Mesenchymal stem cell (in vitro differentiated cells and primary cell): ENCODE measurements around the gene CLASRP.

Experiments used
- DNase-seq: peaks from one replicate; pipeline ENCODE4 v3.0.0-alpha.2; 2013
- H2AFZ ChIP-seq: one replicate; pipeline ENCODE4 v1.6.1; 2013; ENCODE audit warnings: low read depth, mild to moderate bottlenecking, control low read depth, inconsistent platforms, low read length, moderate library complexity
- H2AK5ac ChIP-seq: 2 replicates; pipeline ENCODE4 v1.6.1; 2013; ENCODE audit warnings: low read length, moderate library complexity, mild to moderate bottlenecking, inconsistent platforms; ENCODE audit not compliant: severe bottlenecking
- H2BK120ac ChIP-seq: one replicate; pipeline ENCODE4 v1.6.1; 2013; ENCODE audit warnings: low read depth, mild to moderate bottlenecking, inconsistent platforms, low read length, moderate library complexity
- H2BK12ac ChIP-seq, 2 experiments: one replicate each; pipeline ENCODE4 v1.6.1; 2013; ENCODE audit warnings: inconsistent platforms in 2 of 2, low read length in 2 of 2, mild to moderate bottlenecking in 2 of 2, moderate library complexity in 2 of 2, control low read depth in 1 of 2
- H2BK15ac ChIP-seq: one replicate; pipeline ENCODE4 v1.6.1; 2013; ENCODE audit warnings: mild to moderate bottlenecking, low read depth, inconsistent platforms; ENCODE audit not compliant: poor library complexity, severe bottlenecking
- H2BK5ac ChIP-seq: 2 replicates; pipeline ENCODE4 v1.6.1; 2013; ENCODE audit warnings: low read depth, mild to moderate bottlenecking, low read length, control low read depth, inconsistent platforms; ENCODE audit not compliant: poor library complexity, severe bottlenecking
- H3K14ac ChIP-seq, 2 experiments: one replicate each; pipeline ENCODE4 v1.6.1; 2013; ENCODE audit warnings: inconsistent platforms in 2 of 2, low read length in 2 of 2, control low read depth in 1 of 2, mild to moderate bottlenecking in 1 of 2, moderate library complexity in 1 of 2
- H3K18ac ChIP-seq, 2 experiments: one replicate each; pipeline ENCODE4 v1.6.1; 2013; ENCODE audit warnings: inconsistent platforms in 2 of 2, low read length in 2 of 2, control low read depth in 1 of 2, low read depth in 1 of 2, mild to moderate bottlenecking in 1 of 2
- H3K23ac ChIP-seq, 2 experiments: one replicate each; pipeline ENCODE4 v1.6.1; 2013; ENCODE audit warnings: inconsistent platforms in 2 of 2, low read length in 2 of 2, mild to moderate bottlenecking in 2 of 2, moderate library complexity in 2 of 2, control low read depth in 1 of 2
- H3K27ac ChIP-seq: 2 replicates; pipeline ENCODE4 v1.5.1; 2013; ENCODE audit warnings: mild to moderate bottlenecking, moderate library complexity, low read length, control low read depth, inconsistent platforms; ENCODE audit not compliant: poor library complexity, severe bottlenecking
- H3K27me3 ChIP-seq, 2 experiments: 2 replicates each; pipeline versions ENCODE4 v1.6.1 to v1.7.0; 2013; ENCODE audit warnings: low read length in 2 of 2, mild to moderate bottlenecking in 2 of 2, moderate library complexity in 2 of 2, control low read depth in 1 of 2, inconsistent platforms in 1 of 2; ENCODE audit not compliant: control insufficient read depth in 1 of 2, insufficient read depth in 1 of 2
- H3K36me3 ChIP-seq, 2 experiments: 2 replicates each; pipeline versions ENCODE4 v1.6.1 to v1.7.0; 2013; ENCODE audit warnings: low read length in 2 of 2, control low read depth in 1 of 2, inconsistent platforms in 1 of 2, low read depth in 1 of 2, mild to moderate bottlenecking in 1 of 2; ENCODE audit not compliant: insufficient read depth in 2 of 2, control insufficient read depth in 1 of 2
- H3K4ac ChIP-seq, 2 experiments: one replicate each; pipeline ENCODE4 v1.6.1; 2013; ENCODE audit warnings: inconsistent platforms in 2 of 2, low read length in 2 of 2, mild to moderate bottlenecking in 2 of 2, moderate library complexity in 2 of 2, control low read depth in 1 of 2, low read depth in 1 of 2
- H3K4me1 ChIP-seq: 2 replicates; pipeline ENCODE4 v1.6.1; 2013; ENCODE audit warnings: low read depth, low read length, control low read depth; ENCODE audit not compliant: control insufficient read depth, insufficient read depth
- H3K4me2 ChIP-seq: 2 replicates; pipeline ENCODE4 v1.6.1; 2013; ENCODE audit warnings: low read length, mild to moderate bottlenecking, inconsistent platforms; ENCODE audit not compliant: poor library complexity, severe bottlenecking
- H3K4me3 ChIP-seq, 2 experiments: 2 replicates each; pipeline versions ENCODE4 v1.5.1 to v1.7.0; 2013; ENCODE audit warnings: low read length in 2 of 2, mild to moderate bottlenecking in 2 of 2, control low read depth in 1 of 2, low read depth in 1 of 2; ENCODE audit not compliant: insufficient read depth in 1 of 2
- H3K79me1 ChIP-seq: replicated peaks from 2 replicates; pipeline ENCODE4 v1.6.1; 2013; ENCODE audit warnings: mild to moderate bottlenecking, control low read depth, low read length, inconsistent platforms; ENCODE audit not compliant: poor library complexity, severe bottlenecking
- H3K9ac ChIP-seq: 2 replicates; pipeline ENCODE4 v1.7.0; 2013; ENCODE audit warnings: mild to moderate bottlenecking, low read length, moderate library complexity
- H3K9me3 ChIP-seq: 2 replicates; pipeline ENCODE4 v1.7.0; 2013; ENCODE audit warnings: mild to moderate bottlenecking, low read length; ENCODE audit not compliant: control insufficient read depth
- H4K8ac ChIP-seq: one replicate; pipeline ENCODE4 v1.6.1; 2013; ENCODE audit warnings: inconsistent platforms, mild to moderate bottlenecking, low read length, moderate library complexity
- H4K91ac ChIP-seq: one replicate; pipeline ENCODE4 v1.6.1; 2013; ENCODE audit warnings: mild to moderate bottlenecking, low read length, inconsistent platforms
- WGBS: methylation state at CpG from one replicate; pipeline ENCODE4 v1.1.7; 2013; ENCODE audit warnings: mixed read lengths; 5-methylcytosine and 5-hydroxymethylcytosine counted together

The CLASRP gene

GRCh38 chr19:45107621-45108150 lies 68.8 kb downstream of the CLASRP start:
- DNase-seq: no peak
- Histone ChIP-seq H3K14ac (no peak overlapping the region), H3K79me1 (peaks cover 46% of the 10 kb centered on the region), H2BK12ac (no peak overlapping the region), H3K4ac (no peak overlapping the region), H3K18ac (no peak overlapping the region), H2BK15ac (no peak overlapping the region), H3K4me2 (no peak overlapping the region), H3K36me3 (peaks cover 0 to 17% of the 10 kb centered on the region in 2 experiments), H2BK5ac (no peak overlapping the region), H2AFZ (no peak overlapping the region), H3K27ac (no peak overlapping the region), H3K9ac (no peak overlapping the region), H4K91ac (no peak overlapping the region), H3K23ac (no peak overlapping the region), H3K9me3 (no peaks in the 10 kb centered on the region), H4K8ac (no peak overlapping the region), H3K4me1 (peaks cover 22% of the 10 kb centered on the region), H3K4me3 (no peak overlapping the region), H3K27me3 (no peaks in the 10 kb centered on the region), H2BK120ac (no peak overlapping the region), H2AK5ac (no peak overlapping the region)
- WGBS: 95% methylated on average over 11 of the region's 12 CpGs

GRCh38 chr19:45110851-45111266 lies 72.0 kb downstream of the CLASRP start:
- Histone ChIP-seq H2BK12ac (no peak overlapping the region), H4K8ac (peak overlapping the region; percentile 43), H2AFZ (no peak overlapping the region), H4K91ac (peak overlapping the region; percentile 41), H2BK15ac (no peak overlapping the region), H3K36me3 (peaks cover 0 to 29% of the 10 kb centered on the region in 2 experiments), H2BK5ac (no peak overlapping the region), H3K14ac (no peak overlapping the region), H3K4me3 (no peak overlapping the region), H3K4ac (no peak overlapping the region), H3K23ac (no peak overlapping the region), H3K79me1 (peaks cover 57% of the 10 kb centered on the region), H3K27ac (no peak overlapping the region), H3K4me1 (peaks cover 5% of the 10 kb centered on the region), H2AK5ac (no peak overlapping the region), H2BK120ac (no peak overlapping the region), H3K27me3 (no peaks in the 10 kb centered on the region), H3K4me2 (no peak overlapping the region), H3K18ac (no peak overlapping the region), H3K9ac (no peak overlapping the region), H3K9me3 (no peaks in the 10 kb centered on the region)
- 75% methylated on average over 5 of the region's 5 CpGs for WGBS
- DNase-seq: no peak

GRCh38 chr19:45112111-45112827 lies 73.4 kb downstream of the CLASRP start:
- no peak overlapping the region for H3K27ac ChIP-seq
- 97% methylated on average over 11 of the region's 11 CpGs for WGBS
- no peak overlapping the region for H3K9ac ChIP-seq
- no peak overlapping the region for H3K14ac ChIP-seq
- H2BK120ac ChIP-seq: no peak overlapping the region
- no peak overlapping the region for H2BK15ac ChIP-seq
- H4K8ac ChIP-seq: no peak overlapping the region
- H4K91ac ChIP-seq: peak overlapping the region; percentile 11
- H3K23ac ChIP-seq: no peak overlapping the region
- no peak overlapping the region for H3K4me3 ChIP-seq
- no peaks in the 10 kb centered on the region for H3K27me3 ChIP-seq
- no peak for DNase-seq
- no peak overlapping the region for H2BK5ac ChIP-seq
- no peak overlapping the region for H3K4me2 ChIP-seq
- no peaks in the 10 kb centered on the region for H3K9me3 ChIP-seq
- H3K4me1 ChIP-seq: peaks cover 13% of the 10 kb centered on the region
- H2BK12ac ChIP-seq: no peak overlapping the region
- H3K79me1 ChIP-seq: peaks cover 66% of the 10 kb centered on the region
- H2AFZ ChIP-seq: no peak overlapping the region
- no peak overlapping the region for H2AK5ac ChIP-seq
- H3K18ac ChIP-seq: no peak overlapping the region
- peaks cover 0 to 29% of the 10 kb centered on the region in 2 experiments for H3K36me3 ChIP-seq
- H3K4ac ChIP-seq: no peak overlapping the region

- Histone ChIP-seq H2BK120ac (no peak overlapping the region), H3K4me1 (peaks cover 26% of the 10 kb centered on the region), H3K4me2 (no peak overlapping the region), H3K4me3 (no peak overlapping the region), H3K18ac (no peak overlapping the region), H3K36me3 (peaks cover 0 to 29% of the 10 kb centered on the region in 2 experiments), H3K9me3 (no peaks in the 10 kb centered on the region), H2BK12ac (no peak overlapping the region), H2BK5ac (no peak overlapping the region), H4K8ac (no peak overlapping the region), H2BK15ac (no peak overlapping the region), H2AFZ (no peak overlapping the region), H3K9ac (no peak overlapping the region), H2AK5ac (no peak overlapping the region), H3K27me3 (no peaks in the 10 kb centered on the region), H3K27ac (no peak overlapping the region), H3K79me1 (peaks cover 66% of the 10 kb centered on the region), H3K23ac (no peak overlapping the region), H4K91ac (no peak overlapping the region), H3K4ac (no peak overlapping the region), H3K14ac (no peak overlapping the region)
- WGBS: 86% methylated on average over 6 of the region's 9 CpGs
- no peak for DNase-seq
These were observed 74.8 kb downstream of the CLASRP start for GRCh38 chr19:45113628-45114027.
